Measurements from ENCODE around the gene ETV6. TPM values are rescaled to one million over a fixed set of nuclear protein-coding genes. Genes with fewer than 3 reads are reported as not detected.

The ETV6 gene
- total RNA-seq, 2 experiments from 2014 or later: 28.5 to 30.2 TPM

DNA sequence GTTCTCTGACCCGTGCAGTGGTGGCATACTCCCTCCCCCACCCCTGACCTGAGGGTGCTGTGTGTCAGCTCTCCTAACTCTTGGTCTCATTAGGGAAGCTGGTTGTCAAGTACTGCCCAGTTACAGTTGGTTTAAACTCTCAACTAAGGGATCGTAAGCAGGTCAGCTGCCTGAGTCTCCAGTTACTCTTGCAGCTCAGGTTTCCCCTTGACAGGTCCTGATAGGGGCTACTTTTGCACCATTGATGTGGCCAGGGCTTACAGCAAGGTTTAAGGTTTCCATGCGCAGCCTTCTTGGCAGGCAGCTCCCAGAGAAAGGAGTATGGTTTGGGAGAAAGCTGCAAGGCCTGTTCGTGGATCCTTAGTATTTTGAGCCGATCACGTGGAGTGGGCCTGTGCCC, 74.5 kb downstream of the ETV6 start:
- ChIA-PET CTCF (no interaction called here), POLR2A (no interaction called here)
- Mint-ChIP-seq H3K36me3 (ENCODE audit: low read depth) (peaks cover 5% of the 10 kb centered on the region), H3K27me3 (no peaks in the 10 kb centered on the region), H3K4me3 (no peak overlapping the region), H3K9me3 (no peaks in the 10 kb centered on the region), H3K4me1 (ENCODE audit: low read depth) (peaks cover 52% of the 10 kb centered on the region), H3K27ac (no peak overlapping the region)
- Histone ChIP-seq H3K4me1 (ENCODE audit: insufficient read depth, low read length) (peaks cover 47% of the 10 kb centered on the region), H3K4me3 (ENCODE audit: low read length) (no peak overlapping the region), H3K9me3 (ENCODE audit: control insufficient read depth in 1 of 2, insufficient read depth in 1 of 2, low read length in 2 of 2) (peaks cover 0 to 3% of the 10 kb centered on the region in 2 experiments), H3K27me3 (ENCODE audit: control insufficient read depth in 1 of 2, insufficient read depth in 2 of 2, low read length in 2 of 2) (no peaks in the 10 kb centered on the region), H3K27ac (ENCODE audit: low read depth in 1 of 2, low read length in 2 of 2) (no peak overlapping the region), H3K36me3 (ENCODE audit: insufficient read depth, low read length) (no peaks in the 10 kb centered on the region)
- ATAC-seq (ENCODE audit: poor library complexity): no peak
- intact Hi-C loops (cut with DNase I, micrococcal nuclease): no loop called here
- TF ChIP-seq, protein P1, sequence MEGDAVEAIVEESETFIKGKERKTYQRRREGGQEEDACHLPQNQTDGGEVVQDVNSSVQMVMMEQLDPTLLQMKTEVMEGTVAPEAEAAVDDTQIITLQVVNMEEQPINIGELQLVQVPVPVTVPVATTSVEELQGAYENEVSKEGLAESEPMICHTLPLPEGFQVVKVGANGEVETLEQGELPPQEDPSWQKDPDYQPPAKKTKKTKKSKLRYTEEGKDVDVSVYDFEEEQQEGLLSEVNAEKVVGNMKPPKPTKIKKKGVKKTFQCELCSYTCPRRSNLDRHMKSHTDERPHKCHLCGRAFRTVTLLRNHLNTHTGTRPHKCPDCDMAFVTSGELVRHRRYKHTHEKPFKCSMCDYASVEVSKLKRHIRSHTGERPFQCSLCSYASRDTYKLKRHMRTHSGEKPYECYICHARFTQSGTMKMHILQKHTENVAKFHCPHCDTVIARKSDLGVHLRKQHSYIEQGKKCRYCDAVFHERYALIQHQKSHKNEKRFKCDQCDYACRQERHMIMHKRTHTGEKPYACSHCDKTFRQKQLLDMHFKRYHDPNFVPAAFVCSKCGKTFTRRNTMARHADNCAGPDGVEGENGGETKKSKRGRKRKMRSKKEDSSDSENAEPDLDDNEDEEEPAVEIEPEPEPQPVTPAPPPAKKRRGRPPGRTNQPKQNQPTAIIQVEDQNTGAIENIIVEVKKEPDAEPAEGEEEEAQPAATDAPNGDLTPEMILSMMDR (IDR thresholded peaks at IDR 0.05): no peak
- DNase-seq: no peak

DNA sequence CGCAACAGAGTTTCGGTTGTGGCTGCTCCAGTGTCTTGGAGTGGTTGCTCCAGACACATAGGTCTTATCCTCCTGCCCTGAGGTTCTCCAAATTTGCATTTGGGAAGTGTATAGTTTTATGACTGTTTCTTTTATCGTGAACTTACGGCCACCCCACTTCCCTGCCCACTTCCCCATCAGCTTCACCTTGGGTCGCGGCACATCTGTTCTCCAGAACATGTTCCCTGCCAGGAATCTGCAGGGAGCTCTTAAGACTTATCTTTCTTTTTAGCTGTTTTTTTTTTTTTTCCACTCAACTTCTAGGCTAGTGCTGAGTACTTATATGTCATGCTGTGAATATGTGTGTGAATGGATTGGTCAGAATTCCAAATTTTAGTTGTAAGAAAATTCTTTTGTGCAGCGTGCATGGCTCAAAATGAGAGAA, 75.4 kb downstream of the ETV6 start:
- H3K27me3 ChIP-seq (ENCODE audit: control insufficient read depth in 1 of 2, insufficient read depth in 2 of 2, low read length in 2 of 2): no peaks in the 10 kb centered on the region
- ChIA-PET CTCF (no interaction called here), POLR2A (no interaction called here)
- Mint-ChIP-seq H3K36me3 (ENCODE audit: low read depth) (peaks cover 2% of the 10 kb centered on the region), H3K4me3 (no peak overlapping the region), H3K27ac (no peak overlapping the region), H3K9me3 (no peaks in the 10 kb centered on the region), H3K4me1 (ENCODE audit: low read depth) (peaks cover 52% of the 10 kb centered on the region), H3K27me3 (no peaks in the 10 kb centered on the region)
- no peak overlapping the region for H3K27ac ChIP-seq (ENCODE audit: low read depth in 1 of 2, low read length in 2 of 2)
- H3K4me3 ChIP-seq (ENCODE audit: low read length): no peak overlapping the region
- H3K36me3 ChIP-seq (ENCODE audit: insufficient read depth, low read length): no peaks in the 10 kb centered on the region
- TF ChIP-seq, protein P1 (IDR thresholded peaks at IDR 0.05): no peak
- ATAC-seq (ENCODE audit: poor library complexity) (no peak), DNase-seq (no peak)
- H3K9me3 ChIP-seq (ENCODE audit: control insufficient read depth in 1 of 2, insufficient read depth in 1 of 2, low read length in 2 of 2): peaks cover 0 to 3% of the 10 kb centered on the region in 2 experiments
- H3K4me1 ChIP-seq (ENCODE audit: insufficient read depth, low read length): peaks cover 44% of the 10 kb centered on the region
- intact Hi-C loops (cut with DNase I, micrococcal nuclease): loop anchor here in 1 of 2 experiments (5.0 kb wide), 1 partner anchor 307 kb away; no protein-coding TSS in a partner anchor

DNA sequence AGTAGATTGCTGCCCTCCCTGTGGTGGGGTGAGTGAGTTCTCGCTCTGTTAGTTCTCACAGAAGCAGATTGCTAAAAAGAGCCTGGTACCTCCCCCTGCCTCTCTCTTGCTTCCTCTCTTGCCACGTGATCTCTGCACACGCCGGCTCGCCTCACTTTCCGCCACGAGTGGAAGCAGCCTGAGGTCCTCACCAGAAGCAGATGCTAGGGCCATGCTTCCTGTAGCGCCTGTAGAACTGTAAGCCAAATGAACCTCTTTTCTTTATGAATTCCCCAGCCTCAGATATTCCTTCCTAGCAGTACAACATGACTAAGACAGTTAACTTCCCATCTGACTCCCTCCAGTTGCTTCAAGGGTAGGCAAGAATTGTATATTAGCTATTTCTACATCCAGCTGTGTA, 76.2 kb downstream of the ETV6 start:
- no peak overlapping the region for H3K4me3 Mint-ChIP-seq
- Histone ChIP-seq H3K27ac (ENCODE audit: low read depth in 1 of 2, low read length in 2 of 2) (no peak overlapping the region), H3K4me1 (ENCODE audit: insufficient read depth, low read length) (peaks cover 50% of the 10 kb centered on the region), H3K36me3 (ENCODE audit: insufficient read depth, low read length) (no peaks in the 10 kb centered on the region), H3K9me3 (ENCODE audit: control insufficient read depth in 1 of 2, insufficient read depth in 1 of 2, low read length in 2 of 2) (peaks cover 0 to 3% of the 10 kb centered on the region in 2 experiments), H3K27me3 (ENCODE audit: control insufficient read depth in 1 of 2, insufficient read depth in 2 of 2, low read length in 2 of 2) (no peaks in the 10 kb centered on the region), H3K4me3 (ENCODE audit: low read length) (no peak overlapping the region)
- H3K36me3 Mint-ChIP-seq (ENCODE audit: low read depth): no peaks in the 10 kb centered on the region
- POLR2A ChIA-PET: no interaction called here
- peak overlapping the region; percentile 67 for H3K27ac Mint-ChIP-seq
- CTCF ChIA-PET: no interaction called here
- intact Hi-C loops (cut with DNase I, micrococcal nuclease): loop anchor here in 1 of 2 experiments (2.0 to 5.0 kb wide), 2 partner anchors 75 to 307 kb away; no protein-coding TSS in a partner anchor
- peaks cover 53% of the 10 kb centered on the region for H3K4me1 Mint-ChIP-seq (ENCODE audit: low read depth)
- no peaks in the 10 kb centered on the region for H3K9me3 Mint-ChIP-seq
- no peak for ATAC-seq (ENCODE audit: poor library complexity)
- H3K27me3 Mint-ChIP-seq: no peaks in the 10 kb centered on the region
- TF ChIP-seq, protein P1 (IDR thresholded peaks at IDR 0.05): no peak
- no peak for DNase-seq
